Non-pigmented ciliary epithelial cell (primary cell): ENCODE data around the gene NBEAL1.
"Not testable (repeated sequence)": the region's sequence is repeated elsewhere in the genome, so short reads cannot be mapped to it uniquely, and the experiment has no call there.

ENCODE experiments used
- DNase-seq: peaks from one replicate; pipeline ENCODE4 v3.0.0-alpha.2; 2010; ENCODE audit warnings: low read depth

The NBEAL1 gene

GRCh38 chr2:203112342-203112741 lies 97.7 kb downstream of the NBEAL1 start:
- DNase-seq: no peak

GRCh38 chr2:203115201-203115700 lies 100.6 kb downstream of the NBEAL1 start:
- not testable (repeated sequence) for DNase-seq

GRCh38 chr2:203122317-203122986 lies 107.8 kb downstream of the NBEAL1 start:
- DNase-seq: no peak

GRCh38 chr2:203126996-203127395 lies 112.3 kb downstream of the NBEAL1 start:
- no peak for DNase-seq

GRCh38 chr2:203135105-203135504 lies 120.4 kb downstream of the NBEAL1 start:
- no peak for DNase-seq

GRCh38 chr2:203143391-203143790 lies 128.7 kb downstream of the NBEAL1 start:
- no peak for DNase-seq

- DNase-seq: no peak
Observed at GRCh38 chr2:203149194-203149593, 134.5 kb downstream of the NBEAL1 start.

GRCh38 chr2:203155406-203155805 lies 140.7 kb downstream of the NBEAL1 start:
- no peak for DNase-seq

- DNase-seq: not testable (repeated sequence)
Observed at GRCh38 chr2:203162722-203163121, 148.0 kb downstream of the NBEAL1 start.

- no peak for DNase-seq
Observed at GRCh38 chr2:203164311-203164935, 149.7 kb downstream of the NBEAL1 start.

GRCh38 chr2:203167751-203168150 lies 153.1 kb downstream of the NBEAL1 start:
- DNase-seq: no peak

- no peak for DNase-seq
Observed at GRCh38 chr2:203170502-203170901, 155.8 kb downstream of the NBEAL1 start.

GRCh38 chr2:203175371-203175770 lies 160.7 kb downstream of the NBEAL1 start:
- DNase-seq: no peak

GRCh38 chr2:203177361-203177760 lies 162.7 kb downstream of the NBEAL1 start:
- DNase-seq: no peak

GRCh38 chr2:203185864-203186263 lies 171.2 kb downstream of the NBEAL1 start:
- DNase-seq: no peak

- DNase-seq: not testable (repeated sequence)
Observed at GRCh38 chr2:203190547-203190946, 175.9 kb downstream of the NBEAL1 start.

GRCh38 chr2:203191026-203191425 lies 176.4 kb downstream of the NBEAL1 start:
- not testable (repeated sequence) for DNase-seq

GRCh38 chr2:203191961-203192360 lies 177.3 kb downstream of the NBEAL1 start:
- no peak for DNase-seq

- no peak for DNase-seq
Observed at GRCh38 chr2:203195331-203196036, 180.8 kb downstream of the NBEAL1 start.

- no peak for DNase-seq
Observed at GRCh38 chr2:203200866-203201265, 186.2 kb downstream of the NBEAL1 start.

- DNase-seq: no peak
Observed at GRCh38 chr2:203201426-203201825, 186.8 kb downstream of the NBEAL1 start.

- no peak for DNase-seq
Observed at GRCh38 chr2:203209538-203209937, 194.9 kb downstream of the NBEAL1 start.

- DNase-seq: no peak
Observed at GRCh38 chr2:203225423-203226039, 210.9 kb downstream of the NBEAL1 start.
